GM19240 (cell line): ENCODE data around the gene PLBD2.

Experiments
- DNase-seq: peaks from one replicate; pipeline ENCODE4 v3.0.0; 2011; ENCODE audit warnings: low spot score; ENCODE audit not compliant: insufficient read length

The PLBD2 gene

DNA sequence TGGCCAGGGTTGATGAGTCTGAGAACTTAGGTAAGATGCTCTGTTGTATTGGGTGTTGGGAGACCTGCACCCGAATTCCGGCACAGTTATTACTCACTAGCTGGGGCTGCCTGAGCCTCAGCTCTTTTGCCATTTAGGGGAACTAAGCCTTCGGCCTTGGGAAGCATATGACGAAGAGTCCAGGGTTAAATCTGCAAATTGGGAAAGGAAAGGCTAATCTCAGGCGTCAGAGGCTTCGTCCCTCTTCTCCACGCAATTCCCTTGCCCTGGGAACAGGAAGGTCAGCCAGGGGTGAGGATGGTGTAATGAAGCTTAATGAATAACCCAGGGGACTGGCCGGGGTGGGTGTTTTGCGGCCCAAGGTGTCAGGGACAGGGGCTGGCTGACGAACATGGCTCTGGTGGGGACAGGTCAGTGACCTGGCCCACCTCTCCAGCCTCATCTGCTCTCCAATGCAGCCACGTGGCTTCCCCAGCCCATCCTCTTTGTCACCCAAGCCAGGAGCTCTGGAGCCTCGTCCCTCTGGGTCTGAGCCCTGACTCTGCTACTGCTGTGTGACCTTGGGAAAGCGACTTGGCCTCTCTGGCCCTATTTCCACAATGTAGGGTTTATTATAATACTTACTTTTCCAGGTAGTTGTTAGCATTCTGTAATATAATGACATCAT, 60.0 kb downstream of the PLBD2 start:
- no peak for DNase-seq

DNA sequence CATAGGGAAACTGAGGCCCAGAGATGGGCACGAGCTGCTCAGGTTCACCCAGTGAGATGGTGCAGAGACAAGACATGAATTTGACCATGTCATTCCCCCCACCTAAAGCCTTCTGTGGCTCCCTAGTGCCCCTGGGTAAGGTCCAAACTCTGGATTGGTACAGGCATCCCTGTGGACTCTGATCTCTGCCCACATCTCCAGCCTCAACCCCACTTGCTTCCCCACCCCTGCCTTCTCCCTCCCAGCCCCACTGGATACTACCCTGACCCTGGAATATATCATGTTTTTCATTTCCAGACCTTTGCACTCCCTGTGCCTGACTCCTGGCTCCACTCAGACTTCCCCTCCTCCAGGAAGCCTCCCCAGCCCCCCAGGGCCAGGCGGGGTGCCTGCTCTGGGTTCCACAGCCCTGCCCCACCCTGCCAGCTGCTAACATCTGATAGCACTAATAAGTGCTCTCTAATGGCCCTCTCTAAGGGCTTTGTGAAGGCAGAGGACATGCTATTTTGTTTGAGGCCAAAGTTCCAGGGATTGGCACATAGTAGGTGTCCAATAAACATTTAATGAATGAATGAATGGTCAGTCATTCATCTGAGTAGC, 62.7 kb downstream of the PLBD2 start:
- DNase-seq, result no peak

DNA sequence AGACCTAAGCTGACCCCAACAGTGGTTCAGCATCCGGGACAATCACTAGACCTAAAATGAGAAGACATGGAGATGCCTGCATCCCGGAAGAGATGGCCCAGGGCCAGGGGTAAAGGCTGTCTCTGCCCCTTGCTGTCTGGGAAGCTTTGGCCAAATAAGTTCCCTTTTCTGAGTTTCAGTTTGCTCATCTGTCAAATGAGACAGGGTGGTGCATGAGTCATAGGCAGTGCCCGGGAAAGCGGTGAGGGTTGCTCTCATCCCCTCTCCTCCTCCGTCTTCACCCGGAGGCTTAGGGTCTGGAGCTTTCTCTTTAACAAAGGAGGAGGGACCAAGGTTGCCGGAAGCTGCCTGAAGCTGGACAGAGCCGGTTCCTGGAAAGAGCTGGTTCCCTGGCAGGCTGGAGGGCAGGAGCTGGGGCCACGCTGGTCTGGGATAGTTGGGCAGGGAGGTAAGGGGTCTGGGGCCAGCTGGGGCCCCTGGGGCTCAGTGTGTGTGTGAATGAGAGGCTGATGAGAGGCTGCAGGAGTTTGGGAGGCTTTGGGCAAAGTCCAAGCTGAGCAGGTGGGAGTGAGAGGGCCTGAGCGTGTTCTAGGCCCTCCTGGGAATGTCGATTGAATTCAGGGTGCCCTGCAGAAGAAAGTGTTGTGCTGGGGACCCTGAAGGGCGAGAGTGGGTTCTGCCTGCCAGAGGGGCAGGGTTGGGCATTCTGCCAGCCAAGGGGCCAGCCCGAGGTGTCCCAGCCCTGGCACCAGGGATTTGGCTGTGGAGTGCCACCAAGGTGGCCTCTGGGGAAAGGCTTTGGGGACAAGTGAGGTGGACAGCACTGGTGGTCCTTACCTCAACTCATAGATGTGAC, 63.9 kb downstream of the PLBD2 start, which contains the start of gene SDSL:
SDSL (plus strand) TSS at position 351 of the 856 bp plus-strand sequence. CDS start 5,603 bp downstream, outside the sequence.
- DNase-seq, result peak; percentile 57

DNA sequence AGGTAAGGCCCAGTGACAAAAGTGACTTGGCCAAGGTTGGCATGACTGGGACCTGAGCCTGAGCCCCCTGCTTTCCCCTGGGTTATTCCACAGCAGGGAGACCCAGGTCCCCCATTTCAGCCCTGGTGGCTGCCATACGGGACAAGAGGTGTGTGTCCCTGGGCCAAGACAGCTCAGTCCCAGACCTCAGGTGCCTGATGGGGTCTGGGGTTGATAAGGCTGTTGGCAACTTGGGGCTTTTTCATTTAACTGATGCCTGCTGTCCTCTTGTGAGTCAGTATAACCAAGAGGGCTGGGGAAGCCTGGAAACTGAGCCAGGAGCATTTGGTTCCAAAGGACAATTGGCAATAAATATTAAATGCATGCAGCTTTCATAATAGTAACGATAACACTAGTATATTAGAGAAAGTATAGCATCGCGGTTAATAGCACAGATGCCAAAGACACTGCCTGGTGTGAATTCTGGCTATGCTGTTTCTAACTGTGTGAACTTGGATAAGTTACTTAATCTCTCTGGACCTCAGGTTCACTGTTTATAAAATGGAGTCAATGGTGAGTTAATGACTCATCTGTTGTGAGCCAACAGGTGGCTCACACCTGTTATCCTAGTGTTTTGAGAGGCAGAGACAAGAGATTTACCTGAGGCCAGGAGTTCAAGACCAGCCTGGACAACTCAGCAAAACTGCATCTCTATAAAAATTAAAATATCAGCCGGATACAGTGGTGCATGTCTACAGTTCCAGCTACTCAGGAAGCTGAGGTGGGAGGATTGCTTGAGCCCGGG, 64.7 kb downstream of the PLBD2 start:
- DNase-seq, result no peak

DNA sequence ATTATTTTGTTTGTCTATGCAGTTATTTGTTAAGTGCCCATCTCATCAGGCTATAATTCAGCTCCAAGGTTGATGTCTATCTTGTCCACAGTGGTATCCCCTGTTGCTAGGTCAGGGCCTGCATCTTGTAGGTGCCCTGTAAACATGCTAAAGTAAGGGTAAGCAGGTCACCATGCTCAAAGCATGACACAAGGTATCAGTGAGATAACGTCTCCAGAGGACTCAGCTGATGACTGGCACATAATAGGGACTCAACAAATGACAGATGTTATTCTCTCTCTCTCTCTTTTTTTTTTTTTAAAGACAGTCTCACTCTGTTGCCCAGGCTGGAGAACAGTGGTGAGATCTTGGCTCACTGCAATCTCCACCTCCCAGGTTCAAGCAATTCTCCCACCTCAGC, 66.1 kb downstream of the PLBD2 start:
- DNase-seq, result no peak

DNA sequence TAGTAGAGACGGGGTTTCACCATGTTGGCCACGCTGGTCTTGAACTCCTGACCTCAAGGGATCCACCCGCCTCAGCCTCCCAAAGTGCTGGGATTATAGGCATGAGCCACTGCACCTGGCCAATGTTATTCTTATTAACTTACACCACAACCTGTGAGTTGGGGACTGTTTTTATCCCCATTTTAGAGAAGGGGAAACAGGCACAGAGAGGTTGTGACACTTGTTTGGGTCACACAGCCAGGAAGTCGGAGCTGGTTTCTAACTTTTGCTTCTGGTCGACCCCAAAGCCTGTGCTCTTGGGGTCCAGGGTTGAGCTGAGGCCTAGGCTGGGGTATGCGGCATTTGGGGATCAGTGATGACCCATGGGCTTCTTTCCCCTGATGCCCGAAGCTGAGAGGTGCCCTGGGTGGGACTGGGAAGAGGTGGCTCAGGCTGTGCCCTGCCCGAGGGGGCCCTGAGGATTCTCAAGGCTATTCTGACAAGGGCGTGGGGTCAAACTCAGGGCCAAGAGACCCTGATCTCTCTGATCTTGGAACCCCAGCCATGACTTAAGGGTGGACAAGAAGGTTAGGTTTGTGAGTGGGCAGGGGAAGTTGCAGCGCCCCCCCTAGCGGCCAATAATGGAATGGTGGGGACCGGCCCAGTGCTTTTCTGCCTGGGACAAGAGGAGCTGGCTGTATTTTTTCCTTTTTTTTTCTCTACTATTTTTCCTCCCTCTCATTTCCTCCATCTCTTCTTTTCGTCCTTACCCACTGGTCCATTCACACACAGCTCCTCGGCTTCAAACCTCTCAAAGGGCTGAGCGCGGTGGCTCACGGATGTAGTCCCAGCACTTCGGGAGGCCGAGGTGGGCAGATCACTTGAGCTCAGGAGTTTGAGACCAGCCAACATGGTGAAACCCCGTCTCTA, 66.8 kb downstream of the PLBD2 start:
- no peak for DNase-seq

DNA sequence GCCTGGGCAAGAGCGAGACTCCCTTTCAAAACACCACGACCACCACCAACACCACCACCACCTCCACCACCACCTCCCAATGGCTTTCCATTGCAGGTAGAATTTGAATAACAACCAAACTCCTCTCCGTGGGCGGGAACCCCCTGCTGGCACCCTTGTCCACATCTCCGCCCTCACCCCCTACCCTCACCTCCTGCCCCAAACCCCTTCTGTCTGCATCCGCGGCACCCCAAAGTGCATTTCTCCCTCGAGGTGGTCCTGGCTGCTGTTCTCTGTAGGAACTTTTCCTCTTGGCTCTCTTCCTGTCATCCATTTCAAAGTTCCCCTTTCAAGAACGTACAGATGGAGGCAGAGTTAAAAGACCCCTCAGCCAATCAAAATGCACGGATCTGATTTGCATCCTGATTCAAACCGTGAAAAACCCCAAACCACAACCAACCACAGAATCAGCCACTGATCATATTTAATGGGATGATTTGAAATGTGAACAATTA, 67.6 kb downstream of the PLBD2 start:
- DNase-seq, result no peak

DNA sequence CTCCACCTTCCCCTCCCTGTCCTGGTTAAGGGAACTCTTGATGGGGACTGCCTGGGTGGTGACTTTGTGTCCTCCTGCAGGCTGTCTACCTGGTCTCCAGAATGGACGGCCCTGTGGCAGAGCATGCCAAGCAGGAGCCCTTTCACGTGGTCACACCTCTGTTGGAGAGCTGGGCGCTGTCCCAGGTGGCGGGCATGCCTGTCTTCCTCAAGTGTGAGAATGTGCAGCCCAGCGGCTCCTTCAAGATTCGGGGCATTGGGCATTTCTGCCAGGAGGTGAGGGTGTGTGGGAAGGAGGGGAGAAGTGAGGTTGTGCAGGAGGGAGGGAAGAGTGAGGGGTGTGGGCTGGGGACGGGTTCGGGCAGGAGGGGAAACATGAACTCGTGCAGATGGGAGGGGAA, 69.5 kb downstream of the PLBD2 start:
- DNase-seq, result no peak

DNA sequence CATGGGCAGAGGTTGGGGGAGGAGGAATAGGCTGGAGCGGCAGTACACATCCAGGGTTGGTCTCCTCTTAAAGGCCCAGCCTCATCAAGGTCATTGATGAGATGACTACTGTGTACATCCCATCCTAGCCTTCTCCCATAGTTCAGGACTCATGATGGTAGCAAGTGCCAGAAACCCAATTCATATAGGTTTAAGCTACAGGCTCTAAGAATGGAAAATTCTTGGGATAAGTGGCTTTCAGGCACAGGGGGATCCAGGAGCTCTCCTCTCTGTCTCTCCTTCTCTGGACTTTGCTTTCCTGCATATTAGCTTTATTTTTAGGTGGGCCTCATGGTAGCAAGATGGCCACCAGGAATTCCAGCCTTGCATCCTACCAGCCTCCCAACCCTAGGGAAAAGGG, 70.1 kb downstream of the PLBD2 start:
- DNase-seq, result no peak

DNA sequence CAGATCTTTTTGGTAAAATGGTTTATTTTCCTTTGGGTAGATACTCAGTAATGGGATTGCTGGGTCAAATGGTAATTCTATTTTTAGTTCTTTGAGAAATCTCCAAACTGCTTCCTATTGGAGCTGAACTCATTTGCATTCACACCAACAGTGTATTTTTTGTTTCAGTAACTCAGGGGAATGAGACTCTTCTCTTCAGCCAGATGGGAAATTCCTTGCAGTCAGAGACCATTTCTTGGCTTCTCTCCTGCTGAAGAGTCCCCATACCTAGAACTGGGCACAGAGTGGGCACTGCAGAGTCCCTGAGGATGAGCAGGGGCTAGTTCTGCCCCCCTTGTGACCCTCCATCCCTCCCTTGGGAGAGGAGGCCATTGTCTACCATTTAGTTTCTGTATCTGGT, 74.6 kb downstream of the PLBD2 start:
- no peak for DNase-seq

DNA sequence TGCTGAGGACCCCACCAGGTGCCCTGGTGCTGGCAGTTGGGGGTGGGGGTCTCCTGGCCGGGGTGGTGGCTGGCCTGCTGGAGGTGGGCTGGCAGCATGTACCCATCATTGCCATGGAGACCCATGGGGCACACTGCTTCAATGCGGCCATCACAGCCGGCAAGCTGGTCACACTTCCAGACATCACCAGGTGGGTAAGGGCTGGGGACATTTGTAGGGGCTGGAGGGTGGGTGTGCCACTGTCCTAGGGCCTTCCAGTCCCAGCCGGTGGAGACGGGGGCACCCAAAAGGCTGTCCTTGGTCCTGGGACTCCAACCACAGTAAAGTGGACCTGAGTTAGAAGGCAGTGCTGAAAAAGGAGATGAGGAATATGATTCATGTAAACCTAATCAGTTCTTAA, 77.0 kb downstream of the PLBD2 start:
- DNase-seq, result no peak

DNA sequence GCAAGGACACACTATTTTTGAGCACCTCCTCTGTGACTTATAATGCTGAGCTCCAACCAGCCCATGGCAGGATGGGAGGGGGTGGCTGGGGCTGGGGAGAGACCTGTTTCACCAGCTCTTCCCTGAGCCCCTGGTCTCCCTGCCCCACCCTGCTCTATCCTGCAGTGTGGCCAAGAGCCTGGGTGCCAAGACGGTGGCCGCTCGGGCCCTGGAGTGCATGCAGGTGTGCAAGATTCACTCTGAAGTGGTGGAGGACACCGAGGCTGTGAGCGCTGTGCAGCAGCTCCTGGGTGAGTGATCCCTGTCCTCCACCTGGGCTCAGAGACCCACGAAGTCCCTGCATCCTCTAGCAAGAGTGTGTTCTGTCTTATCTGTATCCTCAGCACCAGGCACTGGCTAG, 78.2 kb downstream of the PLBD2 start:
- no peak for DNase-seq

DNA sequence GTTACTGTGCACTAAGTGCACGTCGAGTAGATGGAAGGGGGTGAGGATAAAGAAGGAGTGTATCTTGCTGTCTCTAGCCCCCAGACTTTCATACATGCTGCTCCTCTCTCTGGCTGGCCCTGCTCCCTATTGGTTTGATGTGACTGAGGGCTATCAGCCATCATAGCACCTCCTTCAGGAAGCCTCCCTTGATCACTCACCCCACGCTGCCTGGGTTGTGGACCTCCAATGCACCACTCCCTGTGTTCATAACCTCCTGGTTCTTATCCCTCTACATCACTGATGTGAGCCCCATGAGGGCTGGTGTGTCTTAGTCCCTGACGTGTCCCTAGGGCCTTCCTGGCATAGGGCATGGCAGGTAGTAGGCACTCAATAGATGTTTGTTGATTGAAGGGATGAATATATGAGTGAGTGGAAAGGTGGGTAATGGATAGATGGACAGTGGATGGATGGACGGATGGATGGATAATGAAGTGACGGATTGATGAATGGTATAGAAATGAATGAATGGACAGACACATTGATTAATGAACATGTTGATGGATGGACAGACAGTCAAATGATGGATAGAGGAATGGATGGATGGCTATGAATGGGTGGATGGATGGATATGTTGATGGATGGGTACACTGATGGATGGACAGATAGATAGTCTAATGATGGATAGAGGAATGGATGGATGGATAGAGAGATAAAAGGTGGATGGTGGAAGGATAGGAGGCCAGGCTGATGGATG, 78.8 kb downstream of the PLBD2 start:
- DNase-seq, result no peak

DNA sequence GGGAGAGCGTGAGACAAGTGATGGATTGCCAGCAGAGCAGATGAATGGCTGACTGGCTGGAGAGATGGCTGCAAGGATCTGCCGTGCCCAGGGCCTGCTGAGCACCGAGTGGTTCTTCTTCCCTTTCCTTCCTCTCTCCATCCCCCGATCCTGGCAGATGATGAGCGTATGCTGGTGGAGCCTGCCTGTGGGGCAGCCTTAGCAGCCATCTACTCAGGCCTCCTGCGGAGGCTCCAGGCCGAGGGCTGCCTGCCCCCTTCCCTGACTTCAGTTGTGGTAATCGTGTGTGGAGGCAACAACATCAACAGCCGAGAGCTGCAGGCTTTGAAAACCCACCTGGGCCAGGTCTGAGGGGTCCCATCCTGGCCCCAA, 79.3 kb downstream of the PLBD2 start:
- no peak for DNase-seq

DNA sequence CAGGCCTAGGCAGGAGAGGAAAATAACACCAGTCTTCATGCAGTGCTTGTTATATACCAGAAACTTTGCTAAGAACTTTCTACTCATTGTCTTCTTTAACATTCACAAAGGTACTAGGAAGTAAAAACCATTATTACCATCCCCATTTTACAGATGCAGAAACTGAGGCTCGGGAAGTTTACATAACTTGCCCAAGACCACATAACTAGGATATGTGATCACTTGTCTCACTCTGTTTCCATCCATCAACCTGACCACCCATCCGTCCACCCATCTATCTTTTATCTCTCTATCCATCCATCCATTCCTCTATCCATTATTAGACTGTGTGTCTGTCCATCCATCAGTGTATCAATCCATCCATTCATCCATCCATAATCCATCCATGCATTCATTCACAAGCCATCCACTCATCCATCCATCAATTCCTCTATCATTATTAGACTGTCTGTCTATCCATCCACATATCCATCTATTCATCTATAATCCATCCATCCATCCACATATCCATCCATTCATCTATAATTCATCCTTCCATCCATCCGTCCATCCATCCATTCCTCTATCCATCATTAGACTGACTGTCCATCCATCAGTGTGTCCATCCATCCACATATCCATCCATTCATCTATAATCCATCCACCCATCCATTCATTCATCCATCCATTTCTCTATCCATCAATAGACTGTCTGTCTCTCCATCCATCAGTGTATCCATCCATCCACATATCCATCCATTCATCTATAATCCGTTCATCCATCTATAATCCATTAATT, 80.3 kb downstream of the PLBD2 start:
- DNase-seq, result no peak

DNA sequence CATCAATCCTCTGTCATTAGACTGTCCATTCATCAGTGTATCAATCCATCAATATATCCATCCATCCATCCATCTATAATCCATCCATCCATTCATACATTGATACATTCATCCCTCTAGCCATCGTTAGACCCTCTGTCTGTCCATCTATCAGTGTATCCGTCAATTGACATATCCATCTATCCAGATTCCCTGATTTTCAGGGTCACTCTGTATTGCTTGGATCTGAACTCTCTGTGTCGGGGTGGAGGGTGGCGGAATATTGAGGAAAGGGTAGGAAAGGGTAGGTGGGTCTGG, 80.9 kb downstream of the PLBD2 start:
- no peak for DNase-seq

DNA sequence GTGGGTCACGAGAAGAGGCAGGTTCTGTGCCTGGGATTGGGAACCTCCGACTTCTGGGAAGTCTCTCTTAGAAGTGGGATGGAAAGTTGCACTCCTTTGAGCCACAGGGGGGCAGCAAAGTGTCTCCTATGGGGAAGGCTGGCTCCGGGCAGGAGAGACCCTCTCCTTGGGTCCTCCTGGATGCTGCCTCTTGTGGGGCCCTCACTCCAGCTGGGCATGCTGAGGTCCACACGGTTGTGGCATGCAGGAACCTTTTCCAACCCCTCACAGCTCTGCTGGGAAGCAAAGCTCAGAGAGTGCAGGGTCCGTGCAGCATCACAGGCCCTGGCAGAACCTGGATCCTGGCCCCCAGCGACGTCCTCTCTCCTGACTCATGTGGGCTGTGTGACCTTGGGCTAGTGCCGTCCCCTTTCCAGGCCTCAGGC, 81.2 kb downstream of the PLBD2 start:
- no peak for DNase-seq

DNA sequence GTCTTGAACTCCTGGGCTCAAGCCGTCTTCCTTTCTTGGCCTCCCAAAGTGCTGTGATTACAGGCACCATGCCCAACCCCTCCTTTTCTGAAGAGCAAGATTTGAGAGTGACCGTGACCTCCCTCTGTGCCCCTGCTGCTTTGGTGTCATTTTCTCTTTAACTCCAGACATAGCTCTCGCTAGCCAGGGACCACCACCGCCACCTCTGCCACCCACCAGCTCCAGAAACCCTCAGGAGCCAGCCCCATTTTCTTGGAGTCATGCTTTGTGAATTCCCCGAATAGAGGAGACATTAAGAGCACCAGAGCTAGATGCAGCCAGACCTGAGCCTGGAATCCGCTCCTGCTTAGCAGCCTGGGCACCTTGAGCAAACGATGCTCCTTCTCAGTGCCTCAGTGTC, 81.9 kb downstream of the PLBD2 start:
- DNase-seq, result no peak
